Frontal cortex (tissue), 4 donors: ENCODE results near the gene SLC25A48. TPM values are rescaled to one million over a fixed set of nuclear protein-coding genes. Genes with fewer than 3 reads are reported as not detected.
"Not testable (repeated sequence)": the region's sequence is repeated elsewhere in the genome, so short reads cannot be mapped to it uniquely, and the experiment has no call there.

Source experiments
- DNase-seq, 2 donors: peaks; one replicate each; pipeline ENCODE4 v3.0.0; 2012; ENCODE audit warnings: low spot score in 2 of 2
- FAIRE-seq: peaks from 2 replicates; lab custom pipeline; 2012; peaks lifted over from hg19 to GRCh38; lab: Jason Lieb, UNC
- total RNA-seq: library from RNA; depleted of rRNA; stranded (reverse); fragments of >200 nt; gene quantifications from one replicate; pipeline ENCODE4 v1.2.3, GENCODE V29; 2014
- donor health status: control.
- donor health status: control.
- donor health status: control.

Gene SLC25A48
- total RNA-seq, 1 donor from 2014 or later, result 1.2 TPM

DNA sequence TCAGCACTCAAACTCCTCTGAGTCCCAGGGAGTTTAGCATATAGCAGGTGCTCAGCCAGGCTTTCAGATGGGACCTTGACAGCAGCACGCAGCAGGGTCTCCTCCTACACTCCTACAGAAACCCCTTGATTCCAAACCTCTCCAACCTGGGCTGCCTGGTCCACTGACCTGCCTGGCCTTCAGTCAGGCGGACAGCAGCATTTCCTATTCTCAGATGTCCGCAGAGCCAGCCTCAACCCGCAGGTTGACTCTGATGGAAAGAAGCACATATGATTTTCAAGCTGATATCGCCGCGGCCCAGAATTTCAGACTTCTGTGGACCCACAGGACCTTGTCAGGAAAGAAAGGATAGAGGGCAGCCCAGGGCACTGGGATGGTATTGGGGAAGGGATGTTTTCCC lies 5.3 kb upstream of the SLC25A48 start:
- no peak for FAIRE-seq
- DNase-seq, result no peak

DNA sequence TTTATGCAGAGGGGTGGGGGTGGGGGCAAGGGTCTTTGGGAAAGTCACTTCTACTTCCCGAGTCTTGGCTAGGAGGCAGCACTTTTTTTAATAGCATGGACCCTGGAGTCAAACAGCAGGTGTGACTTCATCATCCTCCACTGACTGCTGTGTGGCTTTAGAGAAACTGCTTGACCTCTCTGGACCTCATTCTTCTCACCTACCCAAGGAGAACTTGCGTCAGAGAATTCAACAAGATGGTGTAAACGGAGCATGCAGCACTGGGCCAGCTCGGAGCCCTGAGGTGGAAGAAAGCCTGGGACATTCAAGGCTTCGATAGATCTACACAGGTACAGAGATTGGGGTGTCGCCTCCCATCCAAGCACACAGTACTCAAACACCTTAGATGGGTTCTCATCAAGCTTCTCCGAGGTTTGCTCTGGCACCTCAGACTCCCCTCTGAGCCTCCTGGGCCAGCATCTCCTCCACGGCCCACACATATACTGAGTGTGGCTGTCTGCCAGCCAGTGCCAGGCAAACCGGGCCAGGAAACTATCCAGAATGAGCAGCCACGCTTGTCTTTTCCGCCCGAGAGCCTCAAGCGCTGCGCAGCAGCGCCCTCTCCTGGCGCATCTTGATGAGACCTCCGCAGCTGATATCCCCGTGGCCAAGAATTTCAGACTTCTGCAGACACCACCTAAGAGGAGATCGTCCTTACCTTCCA lies 4.6 kb upstream of the SLC25A48 start:
- DNase-seq (peak; percentile 55 to 85), FAIRE-seq (no peak)

DNA sequence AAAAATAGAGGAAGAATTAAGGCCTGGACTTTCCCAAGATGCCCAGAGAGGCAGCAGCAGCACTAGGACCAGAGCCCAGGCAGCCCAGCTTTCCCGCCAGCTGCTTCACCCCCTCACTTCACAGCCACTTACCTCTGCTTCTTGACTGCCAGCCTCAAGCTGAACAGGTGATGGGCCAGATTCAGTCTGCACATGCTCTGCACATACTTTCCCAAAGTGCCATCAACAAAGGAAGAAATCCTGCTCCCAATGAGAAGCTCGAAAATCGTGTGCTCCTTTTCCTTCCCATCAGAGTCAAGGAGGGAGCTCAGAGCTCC lies 4.1 kb upstream of the SLC25A48 start:
- DNase-seq (no peak), FAIRE-seq (no peak)

DNA sequence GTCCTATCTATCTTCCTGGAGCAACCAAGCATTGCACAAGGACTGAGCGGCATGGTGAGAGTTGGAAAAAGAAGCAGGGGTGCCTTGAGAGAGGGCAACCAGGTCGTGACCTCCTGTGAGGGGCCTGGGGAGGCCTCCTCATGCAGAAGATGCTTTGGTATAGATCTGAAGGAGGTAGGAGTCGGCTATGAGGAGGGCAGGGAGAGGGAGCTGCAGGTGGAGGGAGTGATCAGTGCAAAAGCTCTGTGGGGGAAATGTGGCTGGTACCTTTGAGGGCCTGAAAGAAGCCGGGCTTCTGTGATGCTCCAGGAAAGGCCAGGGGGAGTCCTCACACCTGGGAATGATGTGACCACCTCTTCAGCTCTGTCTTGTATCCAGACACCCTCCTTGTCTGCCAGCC lies 3.6 kb upstream of the SLC25A48 start:
- FAIRE-seq (no peak), DNase-seq (no peak)

DNA sequence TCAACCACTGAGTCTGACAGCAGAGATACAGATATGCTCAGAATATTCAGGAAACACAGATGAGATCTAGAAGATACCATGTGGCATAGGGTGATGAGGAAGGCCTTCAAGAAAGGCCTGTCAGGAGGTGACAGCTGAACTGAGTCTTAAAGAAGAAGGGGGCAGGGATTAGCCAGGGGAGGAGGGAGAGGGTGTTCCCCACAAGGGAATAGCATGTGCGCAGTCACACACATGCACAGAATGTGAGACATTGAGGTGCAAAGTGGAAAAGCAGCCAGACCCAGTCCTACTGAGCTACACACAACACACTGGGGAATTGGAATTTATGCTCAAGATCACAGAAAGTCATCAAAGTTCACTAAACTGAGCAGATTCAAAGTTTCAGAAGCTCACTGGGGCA lies 3.0 kb upstream of the SLC25A48 start:
- no peak for FAIRE-seq
- DNase-seq, result no peak

DNA sequence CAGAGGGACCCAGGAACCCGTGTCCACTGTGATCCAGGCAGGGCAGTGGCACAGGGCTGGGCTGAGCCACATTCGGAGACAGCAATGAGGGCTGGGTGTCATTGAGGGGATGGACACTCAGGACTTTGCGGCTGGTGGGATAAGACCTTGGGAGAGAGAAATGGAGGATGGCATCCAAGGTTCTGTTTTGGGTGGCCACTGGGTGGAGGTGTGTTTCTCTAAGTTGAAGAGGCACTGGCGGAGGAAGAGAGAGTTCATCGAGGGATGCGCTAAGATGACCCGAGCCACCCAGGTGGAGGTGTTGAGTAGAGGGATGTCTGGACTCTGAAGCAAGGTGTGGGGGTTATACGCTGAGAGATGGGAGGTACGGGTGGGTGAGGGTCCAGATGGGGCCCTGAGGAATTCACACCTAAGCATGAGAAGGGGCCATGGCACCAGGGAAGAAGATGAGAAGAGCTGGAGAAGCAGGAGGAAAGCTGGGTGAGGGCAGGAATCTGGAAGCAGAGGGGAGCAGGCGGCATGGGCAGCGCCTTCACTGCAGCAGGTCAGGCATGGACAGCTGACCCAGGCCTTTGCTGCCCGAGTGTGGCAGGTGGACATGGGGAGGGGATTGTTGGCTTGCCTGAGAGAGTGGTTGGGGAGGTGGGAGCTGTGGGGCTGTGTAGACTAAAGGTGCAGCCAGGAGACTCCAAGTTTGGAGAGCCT lies 2.5 kb upstream of the SLC25A48 start:
- no peak for DNase-seq
- no peak for FAIRE-seq

DNA sequence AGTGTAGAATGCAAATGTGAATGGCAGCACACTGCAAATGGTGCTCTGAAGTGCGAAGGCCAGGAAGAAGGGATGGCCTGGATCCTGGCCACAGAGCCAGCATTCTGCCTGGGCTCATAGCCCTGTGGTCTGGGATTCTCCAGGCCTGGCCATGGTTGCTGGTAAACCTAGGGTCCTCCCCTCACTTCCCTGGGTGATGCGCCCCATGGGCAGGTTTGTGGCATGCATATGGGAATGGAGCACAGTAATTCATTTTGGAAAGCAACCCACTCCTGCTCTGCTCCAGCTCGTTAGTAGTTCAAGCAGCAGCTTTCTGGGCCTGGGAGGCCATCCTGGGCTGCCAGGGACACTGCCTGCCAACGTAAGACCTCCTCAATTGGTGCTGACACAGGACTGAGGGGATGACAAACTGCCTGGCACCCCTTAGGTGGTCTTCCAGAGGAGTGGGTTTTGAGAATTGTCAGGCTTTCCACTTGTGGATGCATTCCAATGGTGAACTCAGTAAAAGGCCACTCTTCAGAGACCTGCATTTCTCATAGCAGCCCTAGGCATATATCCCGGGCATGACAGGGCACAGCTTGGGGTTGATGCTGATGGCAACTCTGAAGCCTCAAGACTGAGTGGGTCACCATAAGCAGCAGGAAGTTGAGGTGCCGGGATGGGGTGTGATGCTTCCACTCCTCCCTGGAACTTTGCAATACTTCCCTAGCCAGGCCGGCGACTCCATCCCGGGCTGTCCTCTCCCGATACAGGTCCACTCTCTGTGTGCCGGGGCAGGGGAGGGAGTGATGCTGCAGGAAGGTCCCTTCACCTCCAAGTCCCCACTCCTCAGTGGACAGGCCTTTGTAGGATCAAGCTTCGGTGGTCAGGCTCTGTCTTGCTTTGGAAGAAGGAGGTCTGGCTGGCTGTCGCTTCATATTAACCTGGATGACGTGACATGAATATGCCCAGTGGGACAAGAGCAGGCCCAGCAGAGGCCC lies 1.2 kb upstream of the SLC25A48 start:
- no peak for FAIRE-seq
- no peak for DNase-seq

DNA sequence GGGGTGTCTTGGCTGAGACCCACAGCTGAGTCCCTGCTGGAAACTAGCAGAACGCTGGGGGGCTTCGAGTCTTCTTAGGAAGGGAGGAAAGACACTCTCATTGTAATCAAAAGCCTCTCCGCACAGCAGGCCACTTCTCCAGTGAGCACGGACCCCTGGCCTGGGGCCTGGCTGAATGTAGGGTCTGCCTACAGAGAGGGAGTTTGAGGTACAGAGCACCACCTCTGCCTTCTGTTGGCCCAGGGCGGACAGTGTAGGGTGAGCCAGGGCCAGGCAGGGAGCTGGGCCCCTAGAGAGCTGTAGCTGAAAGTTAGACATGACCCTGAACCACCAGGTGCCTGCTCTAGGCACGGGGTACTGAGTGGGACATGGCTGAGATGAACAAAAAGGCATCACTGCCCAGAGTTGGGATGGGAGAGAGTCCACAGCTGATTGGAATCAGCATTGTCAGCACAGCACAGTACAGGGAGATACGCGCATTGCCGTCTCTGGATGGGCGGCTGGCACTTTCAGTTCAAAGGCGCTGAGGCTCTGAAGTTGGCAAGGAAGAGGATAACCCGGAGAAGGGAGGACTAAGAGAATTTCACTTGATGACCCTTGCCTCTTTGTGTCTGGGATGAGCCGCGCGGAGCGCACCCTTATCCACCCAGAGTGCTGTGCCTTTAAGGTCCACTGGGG lies 363 bp upstream of the SLC25A48 start:
- FAIRE-seq (no peak), DNase-seq (peak in 1 of 2 donors; percentile 45)

DNA sequence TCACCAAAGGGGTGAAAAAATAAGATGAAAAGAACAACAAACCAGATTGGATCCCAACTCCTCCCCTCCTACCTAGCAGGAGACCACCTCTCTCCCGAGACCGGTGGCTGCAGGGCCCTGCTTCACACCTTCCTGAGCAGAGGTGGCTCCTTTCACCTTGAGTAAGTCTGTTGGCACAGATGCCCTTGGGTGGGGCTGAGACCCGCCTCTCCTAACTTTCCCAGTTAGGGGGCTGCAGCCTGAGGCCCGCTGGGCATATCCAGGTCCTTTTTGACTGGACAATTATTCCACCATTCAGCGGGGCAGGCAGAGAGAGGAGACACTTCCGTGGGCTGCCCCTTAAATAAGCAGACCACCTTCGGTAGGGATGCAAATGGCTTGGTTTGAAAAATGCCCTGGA lies 1.3 kb downstream of the SLC25A48 start:
- DNase-seq (no peak), FAIRE-seq (no peak)

DNA sequence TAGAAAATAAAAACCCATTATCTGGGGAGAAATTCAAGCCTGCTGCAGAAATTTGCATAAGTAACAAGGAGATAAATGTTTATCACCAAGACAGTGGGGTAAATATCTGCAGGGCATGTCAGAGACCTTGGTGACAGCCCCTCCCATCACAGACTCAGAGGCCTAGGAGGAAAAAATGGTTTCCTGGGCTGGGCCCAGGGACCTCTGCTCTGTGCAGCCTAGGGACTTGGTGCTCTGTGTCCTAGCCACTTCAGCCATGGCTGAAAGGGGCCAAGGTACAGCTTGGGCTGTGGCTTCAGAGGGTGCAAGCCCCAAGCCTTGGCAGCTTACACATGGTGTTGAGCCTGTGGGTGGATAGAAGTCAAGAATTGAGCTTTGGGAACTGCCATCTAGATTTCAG lies 3.9 kb downstream of the SLC25A48 start:
- not testable (repeated sequence) for FAIRE-seq, DNase-seq

DNA sequence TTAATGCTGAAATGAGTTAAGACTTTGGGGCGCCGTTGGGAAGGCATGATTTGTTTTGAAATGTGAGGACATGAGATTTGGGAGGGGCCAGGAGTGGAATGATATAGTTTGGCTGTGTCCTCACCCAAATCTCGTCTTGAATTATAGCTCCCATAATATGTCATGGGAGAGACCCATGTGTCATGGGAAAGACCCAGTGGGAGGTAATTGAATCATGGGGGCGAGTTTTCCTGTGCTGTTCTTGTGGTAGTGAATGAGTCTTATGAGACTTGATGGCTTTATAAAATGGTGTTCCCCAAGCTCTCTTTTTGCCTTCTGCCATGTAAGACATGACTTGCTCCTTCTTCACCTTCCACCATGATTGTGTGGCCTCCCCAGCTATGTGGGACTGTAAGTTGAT lies 5.1 kb downstream of the SLC25A48 start:
- no peak for DNase-seq
- FAIRE-seq, result no peak

DNA sequence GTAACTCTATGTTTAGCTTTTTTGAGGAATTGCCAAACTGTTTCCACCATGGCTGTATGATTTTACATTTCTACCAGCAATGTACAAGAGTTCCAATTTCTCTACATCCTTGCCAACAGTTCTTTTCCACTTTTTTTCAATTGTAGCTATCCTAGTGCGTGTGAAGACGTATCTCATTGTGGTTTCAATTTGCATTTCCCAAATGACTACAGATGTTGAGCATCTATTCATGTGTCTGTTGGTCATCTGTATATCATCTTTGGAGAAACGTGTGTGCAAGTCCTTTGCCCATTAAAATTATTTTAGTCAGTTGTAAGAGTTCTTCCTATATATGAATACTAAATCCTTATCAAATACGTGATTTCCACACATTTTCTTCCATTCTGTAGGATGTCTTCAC lies 6.5 kb downstream of the SLC25A48 start:
- no peak for FAIRE-seq
- no peak for DNase-seq

DNA sequence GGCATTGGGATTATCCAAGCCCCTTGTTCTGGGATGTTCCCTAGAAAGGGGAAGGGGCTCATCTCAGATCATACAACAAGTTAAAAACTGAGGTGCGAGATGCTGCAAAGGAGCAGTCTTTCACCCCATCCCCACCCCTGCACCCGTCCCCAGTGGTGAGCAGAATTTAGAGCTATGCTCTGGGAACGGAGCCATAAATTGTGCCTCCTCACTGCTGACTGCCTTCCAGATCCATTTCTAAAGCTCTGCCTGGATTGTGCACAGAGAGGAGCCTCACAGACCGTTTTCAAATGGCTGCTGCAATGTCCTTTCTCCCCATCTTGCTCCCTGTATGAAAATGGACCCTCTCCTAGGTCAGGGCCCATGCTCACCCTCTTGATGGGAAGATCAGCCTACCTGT lies 8.3 kb downstream of the SLC25A48 start:
- DNase-seq, result no peak

DNA sequence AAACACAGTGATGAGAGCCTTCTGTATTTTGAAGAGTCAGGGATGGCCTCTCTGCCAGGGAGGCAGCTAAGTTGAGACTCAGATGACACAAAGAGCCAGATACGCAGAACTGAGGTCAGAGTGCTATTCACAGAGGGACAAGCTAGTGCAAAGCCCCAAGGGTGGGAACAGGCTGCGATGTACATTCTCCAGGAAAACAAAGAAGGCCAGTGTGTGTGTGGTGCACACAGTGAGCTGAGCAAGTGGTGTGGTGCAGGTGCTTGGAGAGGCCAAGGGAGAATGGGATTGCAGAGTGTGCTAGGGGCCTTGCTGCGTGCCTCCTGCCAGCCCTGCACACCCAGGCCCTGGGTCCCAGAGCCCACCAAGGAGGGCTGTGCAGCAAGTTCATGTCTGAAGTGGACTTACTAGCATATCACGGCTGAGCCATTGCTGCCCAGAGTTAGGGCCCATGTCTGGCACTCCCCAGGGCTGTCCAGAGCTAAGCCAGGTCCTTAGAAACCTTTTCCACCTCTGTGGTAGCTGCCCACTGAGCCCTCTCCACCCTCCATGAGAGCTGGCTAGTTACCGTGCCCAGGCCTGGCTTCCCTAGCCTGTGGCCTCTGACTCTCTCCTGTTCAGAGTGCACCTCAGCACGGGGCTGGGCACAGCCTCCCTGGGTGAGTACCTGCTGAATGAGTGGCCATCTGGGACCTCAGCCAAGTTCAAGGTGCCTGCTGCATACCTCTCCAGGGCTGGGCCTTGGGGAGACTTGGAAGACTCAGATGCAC lies 9.3 kb downstream of the SLC25A48 start:
- no peak for FAIRE-seq
- DNase-seq, result no peak

More for the DNA sequence above, 8.3 kb downstream of the SLC25A48 start:
- no peak for FAIRE-seq

DNA sequence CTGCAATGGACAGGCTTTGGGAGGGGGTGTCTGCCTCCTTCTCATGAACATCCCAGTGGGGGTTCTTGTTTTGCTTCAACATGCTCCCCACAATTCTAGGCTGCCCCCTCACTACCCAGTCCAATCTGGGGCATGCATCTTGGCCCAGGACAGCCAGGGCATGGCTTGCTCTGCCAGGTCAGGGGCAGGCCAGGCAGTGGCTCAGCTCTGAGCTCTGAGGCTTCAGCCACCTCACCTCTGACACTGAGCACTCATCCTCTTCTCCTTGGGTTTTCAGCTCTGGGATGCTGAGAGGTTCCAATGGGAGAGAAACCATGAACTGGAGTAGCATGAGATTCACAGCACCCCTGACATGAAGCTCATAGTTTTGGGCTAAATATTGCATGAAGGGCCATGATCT lies 11.8 kb downstream of the SLC25A48 start:
- DNase-seq (no peak), FAIRE-seq (no peak)

DNA sequence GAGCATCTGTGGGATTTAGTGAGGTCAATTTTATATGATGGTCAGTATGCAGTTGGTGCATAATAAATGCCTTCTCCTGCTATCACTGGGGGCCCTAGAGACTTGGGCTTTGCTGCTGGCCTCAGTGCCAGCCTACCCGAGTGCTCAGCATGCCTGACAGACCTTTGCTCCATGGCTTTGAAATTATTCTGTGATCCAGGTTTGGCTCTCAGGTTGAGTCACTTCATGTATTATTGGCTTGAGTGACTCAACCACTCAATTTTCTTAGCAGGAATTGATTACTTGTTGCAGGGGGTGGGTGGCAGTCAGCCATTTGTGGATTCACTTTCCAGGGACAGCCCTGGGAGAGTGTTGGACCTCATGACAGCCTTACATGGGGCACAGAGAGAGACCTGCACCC lies 13.5 kb downstream of the SLC25A48 start:
- FAIRE-seq (no peak), DNase-seq (no peak)

DNA sequence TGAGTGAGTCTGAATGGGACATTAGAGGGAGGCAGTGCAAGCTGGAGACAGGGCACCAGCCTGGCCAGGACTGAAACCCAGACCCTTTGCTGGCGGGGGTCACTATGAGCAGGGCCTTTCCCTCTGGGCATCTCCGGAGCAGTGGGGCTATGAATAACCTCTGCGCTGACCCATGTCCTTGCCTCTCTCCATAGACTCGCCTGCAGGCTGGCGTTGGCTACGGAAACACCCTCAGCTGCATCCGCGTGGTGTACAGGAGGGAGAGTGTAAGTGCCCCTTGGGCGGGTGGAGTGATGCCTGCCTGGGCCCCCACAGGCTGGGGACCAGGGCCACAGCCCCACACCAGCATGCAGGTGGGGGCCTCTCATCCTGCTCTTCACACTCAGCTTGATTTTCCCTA lies 15.8 kb downstream of the SLC25A48 start:
- no peak for DNase-seq
- FAIRE-seq, result no peak

DNA sequence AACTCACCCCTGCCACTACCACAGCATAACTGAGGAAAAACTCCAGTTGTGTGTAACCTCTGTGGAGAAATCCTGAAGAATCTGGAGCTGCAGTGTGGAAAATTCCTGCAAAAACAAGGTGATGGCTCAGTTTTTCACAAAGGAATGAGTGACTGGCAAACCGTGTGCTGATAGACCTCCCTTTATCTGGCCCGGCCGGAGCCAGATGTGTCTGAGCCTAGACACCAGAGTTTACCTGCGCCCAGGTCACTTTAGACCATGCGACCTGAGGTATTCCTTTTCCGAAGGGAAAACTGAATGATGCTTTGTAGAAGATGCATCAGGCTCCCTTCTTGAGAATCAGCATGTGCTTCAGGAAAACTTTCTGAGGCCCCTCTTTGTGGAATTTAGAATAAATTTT lies 16.2 kb downstream of the SLC25A48 start:
- FAIRE-seq, result no peak
- no peak for DNase-seq

DNA sequence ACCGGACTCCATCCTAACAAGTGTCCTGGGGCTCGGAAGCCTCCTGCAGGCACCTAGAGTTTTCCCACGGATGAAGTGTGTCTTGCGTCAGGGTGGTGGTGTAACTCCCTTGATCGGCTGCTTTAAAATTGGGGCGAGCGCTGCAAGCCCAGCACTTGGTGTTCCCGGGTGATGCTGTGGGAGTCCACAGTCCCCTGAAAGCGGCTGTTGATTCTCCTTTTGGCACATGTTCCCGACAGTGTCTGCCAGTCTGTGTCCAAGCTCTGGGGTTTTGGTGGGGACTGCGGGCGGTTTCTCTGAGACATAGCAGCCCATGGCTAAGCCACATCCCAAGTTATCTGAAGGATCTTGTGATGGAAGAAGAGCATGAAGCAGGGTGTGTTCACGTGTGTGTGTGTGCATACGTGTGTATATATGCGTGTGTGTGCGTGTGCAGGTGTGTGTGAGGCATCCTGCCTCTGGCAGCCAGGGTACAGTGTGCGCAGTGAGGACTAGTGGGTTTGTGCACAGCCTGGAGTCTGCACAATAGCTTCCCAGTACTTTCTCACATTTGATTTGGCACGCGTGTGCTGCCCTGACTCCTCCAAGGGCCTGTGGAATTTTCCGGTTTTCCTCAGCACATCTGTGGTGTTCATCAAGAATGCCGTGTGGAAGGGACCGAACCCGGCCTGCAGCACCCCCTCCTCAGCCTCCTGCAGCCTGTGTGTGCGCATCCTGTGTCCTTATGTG lies 16.9 kb downstream of the SLC25A48 start:
- DNase-seq, result no peak
- FAIRE-seq, result no peak
